OCI-LY1 (cell line): ENCODE data around the gene LITAF.
"Not testable (repeated sequence)": the region's sequence is repeated elsewhere in the genome, so short reads cannot be mapped to it uniquely, and the experiment has no call there.

ENCODE experiments used
- H2AFZ ChIP-seq: fragments of 200-600 bp; sonication (generic), shearing (Covaris generic); 2 replicates; pipeline ENCODE4 v1.6.0; 2014; ENCODE audit warnings: antibody characterized with exemption, mild to moderate bottlenecking, low read length
- H3F3A ChIP-seq: fragments of 200-600 bp; sonication (generic), shearing (Covaris generic); 2 replicates; pipeline ENCODE4 v1.6.0; 2014; ENCODE audit warnings: mild to moderate bottlenecking, antibody characterized with exemption, low read length, moderate library complexity; ENCODE audit not compliant: insufficient read depth
- H3K27ac ChIP-seq: fragments of 200-600 bp; sonication (generic); 2 replicates; pipeline ENCODE4 v1.5.1; 2014; ENCODE audit warnings: low read length, mixed run types, mild to moderate bottlenecking, low read depth; ENCODE audit not compliant: poor library complexity, severe bottlenecking
- H3K27me3 ChIP-seq: fragments of 200-600 bp; sonication (generic); 2 replicates; pipeline ENCODE4 v1.6.0; 2014; ENCODE audit warnings: antibody characterized with exemption, mild to moderate bottlenecking, low read length, moderate library complexity; ENCODE audit not compliant: insufficient read depth
- H3K36me3 ChIP-seq: fragments of 200-600 bp; sonication (generic); 2 replicates; pipeline ENCODE4 v1.6.1; 2014; ENCODE audit warnings: mild to moderate bottlenecking, antibody characterized with exemption, low read length, moderate library complexity, mixed read lengths; ENCODE audit not compliant: insufficient read depth
- H3K4me1 ChIP-seq: fragments of 200-600 bp; sonication (generic); 2 replicates; pipeline ENCODE4 v1.5.1; 2014; ENCODE audit warnings: mild to moderate bottlenecking, low read length, moderate library complexity; ENCODE audit not compliant: insufficient read depth, severe bottlenecking
- H3K4me2 ChIP-seq: fragments of 200-600 bp; sonication (generic), shearing (Covaris generic); 2 replicates; pipeline ENCODE4 v1.6.1; 2014; ENCODE audit warnings: low read length
- H3K4me3 ChIP-seq: fragments of 200-600 bp; sonication (generic); 2 replicates; pipeline ENCODE4 v1.5.1; 2014; ENCODE audit warnings: low read length, low read depth, mild to moderate bottlenecking, mixed read lengths; ENCODE audit not compliant: poor library complexity, severe bottlenecking
- H3K79me2 ChIP-seq: fragments of 200-600 bp; shearing (Covaris generic); 2 replicates; pipeline ENCODE4 v1.6.1; 2016; ENCODE audit warnings: mixed run types, low read length, mixed read lengths; ENCODE audit not compliant: insufficient read depth
- H3K9ac ChIP-seq: fragments of 200-600 bp; sonication (generic), shearing (Covaris generic); 2 replicates; pipeline ENCODE4 v1.6.1; 2014; ENCODE audit warnings: mild to moderate bottlenecking, low read length, mixed read lengths
- H3K9me2 ChIP-seq: fragments of 200-600 bp; sonication (generic), shearing (Covaris generic); 2 replicates; pipeline ENCODE4 v1.6.1; 2014; ENCODE audit warnings: low read depth, mild to moderate bottlenecking, low read length, mixed read lengths
- H3K9me3 ChIP-seq: fragments of 200-600 bp; shearing (Covaris generic); 2 replicates; pipeline ENCODE4 v1.6.1; 2014; ENCODE audit warnings: low read length, mixed read lengths
- H4K20me1 ChIP-seq: fragments of 200-600 bp; sonication (generic), shearing (Covaris generic); 2 replicates; pipeline ENCODE4 v1.6.0; 2016; ENCODE audit warnings: mild to moderate bottlenecking, low read length; ENCODE audit not compliant: insufficient read depth
- CTCF ChIP-seq: fragments of 200-600 bp; sonication (generic), shearing (Covaris generic); IDR thresholded peaks from 2 replicates; pipeline ENCODE4 v1.5.1; 2017; ENCODE audit warnings: mild to moderate bottlenecking, antibody characterized with exemption, low read length, moderate library complexity, mixed read lengths
- EZH2 ChIP-seq: fragments of 200-600 bp; sonication (generic), shearing (Covaris generic); IDR thresholded peaks from 2 replicates; pipeline ENCODE4 v1.8.0; 2017; ENCODE audit warnings: borderline replicate concordance, mixed run types, mild to moderate bottlenecking, antibody characterized with exemption, low read length, moderate library complexity, mixed read lengths

LITAF gene

GRCh38 chr16:11561454-11561805, 25.3 kb downstream of the LITAF start:
- no peaks in the 10 kb centered on the region for H3K79me2 ChIP-seq

GRCh38 chr16:11560701-11561453, 25.8 kb downstream of the LITAF start:
- Histone ChIP-seq H3F3A (no peaks in the 10 kb centered on the region), H3K9me3 (no peaks in the 10 kb centered on the region), H3K9me2 (no peaks in the 10 kb centered on the region), H3K27me3 (peaks cover 4% of the 10 kb centered on the region; the same call in 1 of the 2 replicates), H3K4me2 (no peak overlapping the region), H3K4me3 (no peak overlapping the region), H3K27ac (no peak overlapping the region), H3K79me2 (no peaks in the 10 kb centered on the region), H3K9ac (no peak overlapping the region), H4K20me1 (no peaks in the 10 kb centered on the region; the same call in 1 of the 2 replicates), H2AFZ (no peak overlapping the region), H3K4me1 (no peaks in the 10 kb centered on the region), H3K36me3 (peaks cover 8% of the 10 kb centered on the region; the same call in 1 of the 2 replicates)
- TF ChIP-seq CTCF (no peak), EZH2 (no peak)

More at GRCh38 chr16:11561454-11561805, 25.3 kb downstream of the LITAF start:
- no peak overlapping the region for H3K9ac ChIP-seq
- no peak overlapping the region for H2AFZ ChIP-seq
- H3K36me3 ChIP-seq, result peaks cover 2% of the 10 kb centered on the region; the same call in 1 of the 2 replicates
- H3K4me2 ChIP-seq, result no peak overlapping the region
- no peak overlapping the region for H3K27ac ChIP-seq
- TF ChIP-seq EZH2 (no peak), CTCF (no peak)
- no peaks in the 10 kb centered on the region for H3F3A ChIP-seq
- no peaks in the 10 kb centered on the region for H3K9me3 ChIP-seq
- H4K20me1 ChIP-seq, result no peaks in the 10 kb centered on the region; the same call in 1 of the 2 replicates
- no peaks in the 10 kb centered on the region for H3K4me1 ChIP-seq
- no peak overlapping the region for H3K4me3 ChIP-seq
- H3K27me3 ChIP-seq, result peaks cover 4% of the 10 kb centered on the region; the same call in 1 of the 2 replicates
- no peaks in the 10 kb centered on the region for H3K9me2 ChIP-seq

- not testable (repeated sequence) for H3F3A ChIP-seq, H3K9me3 ChIP-seq, H3K9ac ChIP-seq, H3K36me3 ChIP-seq, H3K4me1 ChIP-seq, H2AFZ ChIP-seq, H3K9me2 ChIP-seq, H3K4me2 ChIP-seq, H3K27me3 ChIP-seq, H3K79me2 ChIP-seq, H3K4me3 ChIP-seq, H3K27ac ChIP-seq, H4K20me1 ChIP-seq
These were observed 28.4 kb downstream of the LITAF start for GRCh38 chr16:11558308-11558823.

- no peak overlapping the region for H3K9ac ChIP-seq
- no peaks in the 10 kb centered on the region for H3K79me2 ChIP-seq
- no peak for TF ChIP-seq EZH2
- no peak for TF ChIP-seq CTCF
- H3K9me2 ChIP-seq, result no peaks in the 10 kb centered on the region
- peaks cover 8% of the 10 kb centered on the region; the same call in 1 of the 2 replicates for H3K36me3 ChIP-seq
- no peaks in the 10 kb centered on the region for H3K9me3 ChIP-seq
- no peak overlapping the region for H3K4me2 ChIP-seq
- no peaks in the 10 kb centered on the region for H3K4me1 ChIP-seq
- H2AFZ ChIP-seq, result no peak overlapping the region
- H3K27ac ChIP-seq, result no peak overlapping the region
- H3K4me3 ChIP-seq, result no peak overlapping the region
- no peaks in the 10 kb centered on the region; the same call in 1 of the 2 replicates for H4K20me1 ChIP-seq
- no peaks in the 10 kb centered on the region for H3F3A ChIP-seq
- no peaks in the 10 kb centered on the region; the same call in 1 of the 2 replicates for H3K27me3 ChIP-seq
These were observed 28.9 kb downstream of the LITAF start for GRCh38 chr16:11557801-11558200.
